Measurements from ENCODE around the gene SLC1A6.

- TF ChIP-seq CTCF (IDR thresholded peaks at IDR 0.05) (no peak), EZH2 (IDR thresholded peaks at IDR 0.05; ENCODE audit: borderline replicate concordance, insufficient read depth, low read depth, low read length, poor library complexity, severe bottlenecking) (no peak)
These were observed 73.0 kb downstream of the SLC1A6 start for GRCh38 chr19:14906711-14907110.
